Activated CD4-positive, alpha-beta T cell treated with anti-CD3 and anti-CD28 coated beads, Interleukin-2, Interleukin-6, amounts not matched to agents 100 ng/mL and 50 ng/mL, durations not matched to agents 16 hours and 8 hours (primary cell): ENCODE measurements around the gene ZC3H7A.
"Not testable (repeated sequence)": the region's sequence is repeated elsewhere in the genome, so short reads cannot be mapped to it uniquely, and the experiment has no call there.

Experiments used
- DNase-seq: peaks from one replicate; pipeline ENCODE4 v3.0.0-alpha.2; 2020

ZC3H7A gene

GRCh38 chr16:11799509-11800381 lies 2.7 kb upstream of the ZC3H7A start:
- no peak for DNase-seq

GRCh38 chr16:11799017-11799381 lies 1.9 kb upstream of the ZC3H7A start:
- no peak for DNase-seq

- no peak for DNase-seq
Measured at GRCh38 chr16:11797957-11798299, 870 bp upstream of the ZC3H7A start.

GRCh38 chr16:11796227-11797165 lies 562 bp downstream of the ZC3H7A start:
- no peak for DNase-seq

GRCh38 chr16:11795887-11796226 lies 1.2 kb downstream of the ZC3H7A start:
- no peak for DNase-seq

GRCh38 chr16:11794996-11795886 lies 1.8 kb downstream of the ZC3H7A start:
- DNase-seq, result no peak

GRCh38 chr16:11794447-11794846 lies 2.6 kb downstream of the ZC3H7A start:
- DNase-seq, result no peak

- DNase-seq, result no peak
Measured at GRCh38 chr16:11793840-11794239, 3.2 kb downstream of the ZC3H7A start.

- DNase-seq, result no peak
Measured at GRCh38 chr16:11792410-11793241, 4.4 kb downstream of the ZC3H7A start.

GRCh38 chr16:11791144-11791828 lies 5.8 kb downstream of the ZC3H7A start:
- DNase-seq, result no peak

- DNase-seq, result no peak
Measured at GRCh38 chr16:11788914-11789313, 8.1 kb downstream of the ZC3H7A start.

GRCh38 chr16:11784980-11785599 lies 12.0 kb downstream of the ZC3H7A start:
- not testable (repeated sequence) for DNase-seq

- DNase-seq, result not testable (repeated sequence)
Measured at GRCh38 chr16:11784381-11784780, 12.7 kb downstream of the ZC3H7A start.

- DNase-seq, result no peak
Measured at GRCh38 chr16:11784038-11784369, 13.1 kb downstream of the ZC3H7A start.

GRCh38 chr16:11783319-11784037 lies 13.6 kb downstream of the ZC3H7A start:
- DNase-seq, result peak; percentile 82

GRCh38 chr16:11781773-11782172 lies 15.3 kb downstream of the ZC3H7A start:
- no peak for DNase-seq

- no peak for DNase-seq
Measured at GRCh38 chr16:11780991-11781680, 15.9 kb downstream of the ZC3H7A start.

- DNase-seq, result no peak
Measured at GRCh38 chr16:11779074-11779473, 18.0 kb downstream of the ZC3H7A start.

GRCh38 chr16:11774065-11774626 lies 22.9 kb downstream of the ZC3H7A start:
- DNase-seq, result no peak
